Measurements from ENCODE around the gene BPIFB1. TPM values are rescaled to one million over a fixed set of nuclear protein-coding genes. Genes with fewer than 3 reads are reported as not detected.

BPIFB1 gene
- total RNA-seq, 2 donors from 2014 or later = not detected

DNA sequence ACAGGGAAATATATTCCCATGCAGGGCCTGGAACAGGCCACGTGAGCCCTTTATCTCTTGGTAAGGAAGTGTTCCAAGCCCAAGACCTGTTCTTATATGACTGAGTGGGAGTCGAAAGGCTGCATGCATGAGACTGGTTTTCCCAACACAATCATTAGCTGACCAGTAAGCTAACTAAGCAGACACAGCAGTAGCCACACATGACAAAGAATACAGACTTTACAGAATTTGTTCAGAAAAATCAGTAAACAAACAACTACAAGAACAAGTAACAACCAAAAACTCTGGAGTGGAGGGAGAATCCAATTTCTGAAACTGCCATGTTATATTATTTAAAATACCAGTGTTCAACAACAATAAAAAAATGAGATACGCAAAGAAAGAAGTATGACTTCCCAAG is 30.6 kb upstream of the BPIFB1 start:
- DNase-seq (no peak), ATAC-seq (no peak)
- no peaks in the 10 kb centered on the region for H3K36me3 Mint-ChIP-seq (ENCODE audit: low read depth)
- no peak overlapping the region for H3K4me3 Mint-ChIP-seq
- H3K27ac Mint-ChIP-seq = no peak overlapping the region
- no peaks in the 10 kb centered on the region for H3K9me3 ChIP-seq (ENCODE audit: control insufficient read depth, low read length, poor library complexity, severe bottlenecking)
- H3K4me1 Mint-ChIP-seq = no peaks in the 10 kb centered on the region
- H3K27me3 Mint-ChIP-seq = peaks cover 21% of the 10 kb centered on the region

DNA sequence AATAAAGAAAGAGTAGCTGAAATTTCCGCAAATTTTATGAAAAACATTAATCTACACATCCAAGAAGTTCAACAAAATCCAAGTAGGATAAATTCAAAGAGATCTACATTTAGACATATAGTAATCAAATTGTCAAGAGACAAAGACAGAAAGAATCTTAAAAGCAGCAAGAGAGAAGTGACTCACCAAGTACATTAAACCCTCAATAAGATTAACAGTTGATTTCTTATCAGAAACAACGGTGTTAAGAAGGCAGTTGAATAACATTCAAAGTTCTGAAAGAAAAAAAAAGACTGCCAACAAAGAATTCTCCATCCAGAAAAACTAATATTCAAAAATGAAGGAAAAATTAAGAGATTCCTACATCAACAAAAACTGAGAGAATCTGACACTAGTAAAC is 28.0 kb upstream of the BPIFB1 start:
- H3K27me3 Mint-ChIP-seq = peaks cover 21% of the 10 kb centered on the region
- DNase-seq (no peak), ATAC-seq (no peak)
- no peak overlapping the region for H3K4me3 Mint-ChIP-seq
- H3K4me1 Mint-ChIP-seq = no peaks in the 10 kb centered on the region
- H3K27ac Mint-ChIP-seq = no peak overlapping the region
- H3K36me3 Mint-ChIP-seq (ENCODE audit: low read depth) = no peaks in the 10 kb centered on the region
- H3K9me3 ChIP-seq (ENCODE audit: control insufficient read depth, low read length, poor library complexity, severe bottlenecking) = no peaks in the 10 kb centered on the region

DNA sequence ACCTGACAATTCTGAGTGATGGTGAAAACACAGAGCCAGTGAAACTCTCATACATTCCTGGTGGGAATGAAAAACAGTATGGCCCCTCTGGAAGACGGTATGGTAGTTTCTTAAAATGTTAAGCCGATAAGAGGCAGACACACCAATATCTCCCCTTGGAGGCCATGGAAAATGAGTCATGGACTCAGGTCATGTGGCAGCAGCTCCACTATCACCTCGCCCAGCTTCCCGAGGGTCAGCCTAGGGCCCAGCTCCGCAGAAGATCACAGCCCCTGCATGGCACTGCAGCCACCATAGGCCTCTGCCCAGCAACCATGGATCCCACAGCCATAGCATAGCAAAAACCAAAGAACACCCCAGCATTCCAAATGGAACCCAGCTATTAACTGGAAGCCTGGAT is 25.8 kb upstream of the BPIFB1 start:
- ATAC-seq = no peak
- Mint-ChIP-seq H3K4me3 (no peak overlapping the region), H3K4me1 (peaks cover 7% of the 10 kb centered on the region), H3K27ac (no peak overlapping the region), H3K27me3 (peaks cover 38% of the 10 kb centered on the region), H3K36me3 (ENCODE audit: low read depth) (no peaks in the 10 kb centered on the region)
- no peaks in the 10 kb centered on the region for H3K9me3 ChIP-seq (ENCODE audit: control insufficient read depth, low read length, poor library complexity, severe bottlenecking)
- DNase-seq = no peak

DNA sequence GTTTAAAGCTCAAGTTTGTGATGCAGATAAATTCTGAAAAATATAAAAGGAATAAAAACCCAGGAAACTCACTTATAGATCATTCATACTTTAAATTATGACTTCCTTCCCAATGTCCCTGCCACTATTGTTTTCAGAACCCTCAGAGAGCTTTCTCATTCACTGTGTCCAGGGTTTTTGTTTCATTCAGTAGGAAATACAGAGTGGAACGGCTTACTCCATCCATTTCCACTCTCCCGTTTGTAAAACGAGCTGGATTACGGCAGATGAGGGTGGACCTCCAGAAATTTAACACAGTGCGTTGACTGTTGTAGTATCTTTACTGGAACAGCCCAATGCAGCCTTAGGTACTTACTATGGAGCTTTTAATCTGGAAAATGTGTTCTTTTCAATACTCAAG is 23.6 kb upstream of the BPIFB1 start:
- ATAC-seq (no peak), DNase-seq (no peak)
- no peaks in the 10 kb centered on the region for H3K9me3 ChIP-seq (ENCODE audit: control insufficient read depth, low read length, poor library complexity, severe bottlenecking)
- peaks cover 50% of the 10 kb centered on the region for H3K27me3 Mint-ChIP-seq
- H3K4me1 Mint-ChIP-seq = peaks cover 7% of the 10 kb centered on the region
- no peak overlapping the region for H3K27ac Mint-ChIP-seq
- no peaks in the 10 kb centered on the region for H3K36me3 Mint-ChIP-seq (ENCODE audit: low read depth)
- H3K4me3 Mint-ChIP-seq = no peak overlapping the region

DNA sequence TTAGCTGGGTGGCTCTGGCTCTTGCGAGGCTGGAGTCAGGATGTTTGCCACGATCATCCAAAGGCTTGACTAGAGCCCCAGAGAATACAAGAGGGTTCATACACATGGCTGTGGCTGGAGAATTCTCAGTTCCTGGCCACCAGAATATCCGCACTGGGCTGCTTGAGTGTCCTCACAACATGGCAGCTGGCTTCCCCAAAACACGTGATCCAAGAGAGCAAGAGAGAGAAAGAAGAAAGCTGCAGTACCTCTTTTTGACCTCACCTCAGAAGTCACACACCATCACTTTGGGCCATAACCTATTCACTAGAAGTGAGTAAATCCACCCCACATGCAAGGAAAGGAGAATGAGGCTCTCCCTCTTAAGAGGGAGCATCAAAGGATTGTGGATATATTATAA is 21.5 kb upstream of the BPIFB1 start:
- ATAC-seq (no peak), DNase-seq (no peak)
- H3K4me3 Mint-ChIP-seq = no peak overlapping the region
- H3K36me3 Mint-ChIP-seq (ENCODE audit: low read depth) = no peaks in the 10 kb centered on the region
- no peaks in the 10 kb centered on the region for H3K9me3 ChIP-seq (ENCODE audit: control insufficient read depth, low read length, poor library complexity, severe bottlenecking)
- H3K27me3 Mint-ChIP-seq = peaks cover 58% of the 10 kb centered on the region
- H3K4me1 Mint-ChIP-seq = peaks cover 7% of the 10 kb centered on the region
- no peak overlapping the region for H3K27ac Mint-ChIP-seq

DNA sequence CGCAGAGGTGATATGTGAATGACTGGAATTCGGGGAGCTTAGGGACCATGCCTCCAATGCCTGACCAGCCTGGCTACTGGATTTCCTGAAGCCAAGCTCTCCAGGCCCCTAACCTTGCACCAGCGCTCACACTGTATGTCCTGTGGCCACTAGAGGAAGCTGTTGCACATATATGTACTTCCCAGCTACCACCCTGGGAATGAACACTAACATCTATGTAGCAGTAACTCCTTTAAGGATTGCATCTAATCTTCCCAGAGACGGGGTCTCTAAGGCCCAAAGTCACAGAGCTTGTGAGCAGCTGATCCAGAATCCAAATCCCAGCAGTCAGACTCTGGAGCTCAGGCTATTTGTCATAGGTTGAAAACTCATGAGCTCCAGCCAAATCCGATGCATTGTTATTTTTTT is 20.4 kb upstream of the BPIFB1 start:
- Mint-ChIP-seq H3K4me3 (no peak overlapping the region), H3K4me1 (peaks cover 7% of the 10 kb centered on the region), H3K27ac (no peak overlapping the region), H3K36me3 (ENCODE audit: low read depth) (no peaks in the 10 kb centered on the region), H3K27me3 (peaks cover 57% of the 10 kb centered on the region)
- ATAC-seq (no peak), DNase-seq (no peak)
- H3K9me3 ChIP-seq (ENCODE audit: control insufficient read depth, low read length, poor library complexity, severe bottlenecking) = no peaks in the 10 kb centered on the region

DNA sequence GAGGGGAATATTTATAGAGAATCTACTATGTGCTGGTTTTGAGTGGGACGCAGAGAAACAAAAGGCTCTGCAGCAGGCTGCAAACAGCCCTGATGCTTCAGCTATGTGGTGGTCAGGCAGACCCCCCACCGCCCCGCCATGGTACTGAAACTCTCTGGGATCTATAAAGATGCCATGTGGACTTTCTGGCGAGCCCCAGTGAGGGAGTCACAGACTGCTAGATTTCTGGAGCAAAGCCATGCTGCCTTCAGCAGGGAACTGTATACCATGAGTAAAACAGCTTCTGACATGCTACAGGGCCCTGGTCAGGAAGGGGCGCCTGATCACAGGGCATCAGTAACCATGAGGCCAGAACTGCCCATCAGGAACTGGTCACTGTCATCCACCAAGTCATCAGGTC is 19.2 kb upstream of the BPIFB1 start:
- no peak for DNase-seq
- Mint-ChIP-seq H3K4me1 (peaks cover 7% of the 10 kb centered on the region), H3K27ac (no peak overlapping the region), H3K4me3 (no peak overlapping the region), H3K36me3 (ENCODE audit: low read depth) (no peaks in the 10 kb centered on the region), H3K27me3 (peaks cover 68% of the 10 kb centered on the region)
- no peaks in the 10 kb centered on the region for H3K9me3 ChIP-seq (ENCODE audit: control insufficient read depth, low read length, poor library complexity, severe bottlenecking)
- no peak for ATAC-seq

DNA sequence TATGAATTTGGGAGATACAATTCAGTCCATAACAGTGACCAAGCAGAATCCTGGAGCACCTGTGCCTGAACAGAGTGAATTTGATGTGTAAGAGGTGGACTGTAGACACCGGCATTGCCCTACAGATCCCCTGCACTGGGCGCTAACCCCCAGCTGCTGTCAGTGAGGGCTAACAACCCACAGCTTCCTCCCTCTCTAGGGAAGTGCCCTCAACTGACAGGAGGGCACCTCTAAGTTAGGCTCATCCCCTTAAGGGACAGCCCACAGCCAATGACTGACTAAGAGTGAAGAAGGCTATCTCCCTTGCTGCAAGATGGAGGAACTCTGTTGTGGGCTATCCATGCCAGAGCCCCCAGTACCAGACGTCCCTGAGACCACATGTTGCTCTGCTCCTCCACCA is 15.3 kb upstream of the BPIFB1 start:
- peaks cover 69% of the 10 kb centered on the region for H3K27me3 Mint-ChIP-seq
- H3K4me3 Mint-ChIP-seq = no peak overlapping the region
- ATAC-seq = no peak
- no peaks in the 10 kb centered on the region for H3K9me3 ChIP-seq (ENCODE audit: control insufficient read depth, low read length, poor library complexity, severe bottlenecking)
- DNase-seq = no peak
- H3K4me1 Mint-ChIP-seq = peaks cover 1% of the 10 kb centered on the region
- H3K36me3 Mint-ChIP-seq (ENCODE audit: low read depth) = no peaks in the 10 kb centered on the region
- no peak overlapping the region for H3K27ac Mint-ChIP-seq

DNA sequence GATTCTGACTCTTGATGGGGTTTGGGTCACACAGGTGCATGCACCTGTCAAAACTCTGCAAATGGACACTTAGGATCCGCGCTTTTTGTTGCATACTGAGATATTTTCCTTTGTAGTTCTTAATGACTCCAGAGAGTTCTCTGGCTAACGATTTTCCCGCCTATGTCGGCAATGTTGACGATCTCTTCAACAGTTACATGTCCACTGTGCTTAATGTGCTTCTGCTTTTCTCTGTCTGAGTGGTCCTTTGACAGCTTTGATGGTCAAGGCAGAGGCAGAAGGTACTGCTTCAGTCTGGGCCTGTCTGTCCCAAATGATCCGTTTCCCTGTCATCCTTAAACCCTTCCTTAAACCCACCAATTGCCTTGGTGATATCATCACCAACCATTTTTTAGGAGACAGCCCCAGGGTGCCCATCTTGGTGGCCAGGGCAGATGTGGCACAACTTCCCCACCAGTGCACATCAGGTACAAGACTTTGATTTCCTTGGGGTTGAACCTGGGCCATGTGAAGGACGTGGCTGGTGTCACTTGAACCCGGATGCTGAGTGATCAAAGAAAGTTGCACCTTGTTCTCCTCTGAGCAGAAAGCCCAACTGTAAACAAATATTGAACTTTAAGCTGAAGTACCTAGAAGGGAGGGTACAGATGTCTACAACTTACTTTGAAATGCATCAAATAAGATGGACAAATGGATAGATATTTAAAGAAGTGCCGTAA is 10.7 kb upstream of the BPIFB1 start:
- no peak for DNase-seq
- H3K4me1 Mint-ChIP-seq = peaks cover 4% of the 10 kb centered on the region
- no peaks in the 10 kb centered on the region for H3K9me3 ChIP-seq (ENCODE audit: control insufficient read depth, low read length, poor library complexity, severe bottlenecking)
- H3K4me3 Mint-ChIP-seq = no peak overlapping the region
- peaks cover under 1% of the 10 kb centered on the region for H3K36me3 Mint-ChIP-seq (ENCODE audit: low read depth)
- ATAC-seq = no peak
- H3K27me3 Mint-ChIP-seq = peaks cover 59% of the 10 kb centered on the region
- no peak overlapping the region for H3K27ac Mint-ChIP-seq

DNA sequence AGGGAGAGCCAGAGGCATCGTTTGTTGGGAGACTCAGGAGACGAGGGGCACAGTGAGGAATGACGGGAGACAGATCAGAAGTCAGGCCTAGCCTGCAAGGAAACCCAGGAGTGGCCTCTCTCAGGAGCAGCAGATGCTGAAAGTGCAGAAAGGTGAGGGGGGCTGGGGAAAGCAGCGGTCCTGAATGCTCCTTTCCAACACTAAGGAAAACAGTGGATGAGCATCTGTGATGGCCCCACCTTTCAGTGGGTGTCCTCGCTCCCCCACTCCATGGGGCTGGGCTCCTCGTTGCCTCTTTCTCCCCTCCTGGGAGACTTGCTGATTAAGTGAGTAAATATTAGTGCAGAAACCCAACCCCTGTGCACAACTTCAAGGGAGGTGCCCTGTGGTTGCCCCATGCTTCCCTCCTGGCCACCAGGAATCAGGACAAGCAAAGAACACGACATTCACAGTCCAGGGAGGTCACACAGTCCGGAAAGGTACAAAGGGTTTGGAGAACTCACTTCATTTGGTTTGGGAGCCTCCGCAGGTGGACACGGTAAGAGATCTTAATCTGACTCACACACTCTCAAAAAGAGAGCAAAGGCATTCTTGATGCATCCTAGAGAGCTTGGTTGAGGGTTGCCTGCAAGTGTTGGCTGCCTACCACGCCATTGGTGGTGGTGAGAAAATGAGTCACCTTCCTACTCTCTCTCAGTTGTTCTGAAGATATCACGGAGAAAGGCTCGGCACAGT is 9.7 kb upstream of the BPIFB1 start:
- DNase-seq = no peak
- peaks cover 3% of the 10 kb centered on the region for H3K36me3 Mint-ChIP-seq (ENCODE audit: low read depth)
- peaks cover 4% of the 10 kb centered on the region for H3K4me1 Mint-ChIP-seq
- H3K9me3 ChIP-seq (ENCODE audit: control insufficient read depth, low read length, poor library complexity, severe bottlenecking) = no peaks in the 10 kb centered on the region
- peaks cover 56% of the 10 kb centered on the region for H3K27me3 Mint-ChIP-seq
- no peak for ATAC-seq
- H3K27ac Mint-ChIP-seq = no peak overlapping the region
- H3K4me3 Mint-ChIP-seq = no peak overlapping the region

DNA sequence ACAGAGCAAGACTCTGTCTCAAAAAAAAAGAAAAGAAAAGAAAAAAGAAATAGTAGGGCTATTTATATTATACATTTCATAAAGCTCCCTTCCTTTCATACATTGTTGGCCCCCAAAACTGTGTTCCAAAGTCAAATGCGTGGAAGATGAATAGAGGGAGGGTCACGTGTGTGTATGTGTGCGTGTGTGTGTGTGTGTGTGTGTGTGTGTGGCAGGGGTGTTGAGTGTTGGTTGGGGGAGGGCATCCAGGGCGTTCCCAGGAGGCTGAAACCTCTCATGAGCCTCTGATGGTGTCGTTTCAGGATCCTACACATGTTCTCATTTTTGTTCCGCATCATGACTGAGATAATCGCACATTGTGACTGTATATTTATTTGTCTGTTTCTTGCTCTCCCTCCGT is 7.8 kb upstream of the BPIFB1 start:
- Mint-ChIP-seq H3K27me3 (peaks cover 53% of the 10 kb centered on the region), H3K4me3 (no peak overlapping the region), H3K27ac (no peak overlapping the region), H3K36me3 (ENCODE audit: low read depth) (peaks cover 3% of the 10 kb centered on the region), H3K4me1 (peaks cover 4% of the 10 kb centered on the region)
- H3K9me3 ChIP-seq (ENCODE audit: control insufficient read depth, low read length, poor library complexity, severe bottlenecking) = no peaks in the 10 kb centered on the region
- DNase-seq (no peak), ATAC-seq (no peak)

DNA sequence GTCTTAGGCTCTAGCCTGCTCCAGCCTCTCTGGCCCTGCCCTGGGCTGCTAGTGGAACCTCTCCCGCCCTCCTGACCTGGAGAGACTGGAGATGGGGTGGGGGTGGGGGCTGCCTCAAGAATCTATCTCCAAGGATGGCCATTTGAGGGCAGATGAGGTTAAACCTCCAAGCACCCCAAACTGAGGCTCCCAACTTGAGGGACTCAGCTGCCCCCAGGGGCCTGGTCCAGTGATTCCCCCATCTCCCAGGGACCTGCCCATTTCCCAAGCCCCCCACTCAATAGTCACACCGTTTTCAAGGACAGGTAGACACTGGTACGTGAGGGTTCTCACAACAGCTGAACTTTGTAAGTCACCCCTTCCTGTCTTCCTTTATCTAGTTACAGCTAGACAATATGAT is 7.1 kb upstream of the BPIFB1 start:
- Mint-ChIP-seq H3K27ac (peak overlapping the region; percentile 43), H3K4me1 (peaks cover 4% of the 10 kb centered on the region), H3K4me3 (no peak overlapping the region), H3K27me3 (peaks cover 50% of the 10 kb centered on the region), H3K36me3 (ENCODE audit: low read depth) (peaks cover 3% of the 10 kb centered on the region)
- DNase-seq = no peak
- no peak for ATAC-seq
- H3K9me3 ChIP-seq (ENCODE audit: control insufficient read depth, low read length, poor library complexity, severe bottlenecking) = no peaks in the 10 kb centered on the region

DNA sequence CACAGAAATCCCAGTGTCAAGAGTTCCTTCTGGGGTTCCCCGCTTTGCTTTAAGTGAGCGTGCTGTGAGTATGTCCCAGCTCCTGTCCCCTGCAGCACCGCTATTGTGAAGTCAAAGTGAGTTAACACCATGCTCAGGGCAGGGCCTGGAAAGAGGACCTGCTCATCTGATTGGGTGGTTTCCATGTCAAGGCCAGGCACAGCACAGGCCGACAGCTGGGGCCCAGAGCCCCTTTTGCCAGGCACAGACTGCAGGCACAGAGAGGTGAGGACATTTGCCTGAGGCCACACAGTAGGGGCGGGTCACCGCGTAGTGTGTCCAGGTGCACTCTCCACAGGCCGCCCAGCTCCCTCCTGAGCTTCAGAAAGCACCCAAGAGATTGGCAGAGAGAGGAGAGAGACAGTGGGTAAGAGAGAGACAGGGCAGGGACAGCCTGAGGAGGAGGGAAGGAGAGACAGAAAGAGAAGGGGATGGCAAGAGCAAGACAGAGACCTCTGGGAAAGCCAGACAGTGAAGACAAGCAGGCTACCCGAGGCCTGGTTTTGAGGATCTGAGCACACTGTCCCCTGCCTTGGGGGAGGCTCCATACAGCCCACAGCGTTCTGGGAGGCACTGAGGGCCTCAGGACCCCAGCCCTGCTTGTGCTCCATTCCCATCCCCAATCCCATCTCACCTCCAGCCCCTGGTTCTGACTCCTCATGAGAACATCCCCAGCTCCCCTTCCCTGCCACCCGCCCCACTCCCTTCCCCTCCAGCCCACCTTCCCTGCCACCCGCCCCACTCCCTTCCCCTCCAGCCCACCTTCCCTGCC is 6.5 kb upstream of the BPIFB1 start:
- H3K27me3 Mint-ChIP-seq = peaks cover 46% of the 10 kb centered on the region
- no peaks in the 10 kb centered on the region for H3K9me3 ChIP-seq (ENCODE audit: control insufficient read depth, low read length, poor library complexity, severe bottlenecking)
- peaks cover 3% of the 10 kb centered on the region for H3K36me3 Mint-ChIP-seq (ENCODE audit: low read depth)
- peaks cover 4% of the 10 kb centered on the region for H3K4me1 Mint-ChIP-seq
- peak overlapping the region; percentile 43 for H3K27ac Mint-ChIP-seq
- no peak for DNase-seq
- H3K4me3 Mint-ChIP-seq = no peak overlapping the region
- ATAC-seq = no peak

Measured in T-helper 17 cell (primary cell).